ENCODE data around the gene RGS3. TPM values are rescaled to one million over a fixed set of nuclear protein-coding genes. Genes with fewer than 3 reads are reported as not detected.

The RGS3 gene
- total and polyA plus RNA-seq, 2 of the 13 experiments (the other 11 are each of a cell fraction or from before 2014, with no cell fraction given): 17.1 to 28.8 TPM

DNA sequence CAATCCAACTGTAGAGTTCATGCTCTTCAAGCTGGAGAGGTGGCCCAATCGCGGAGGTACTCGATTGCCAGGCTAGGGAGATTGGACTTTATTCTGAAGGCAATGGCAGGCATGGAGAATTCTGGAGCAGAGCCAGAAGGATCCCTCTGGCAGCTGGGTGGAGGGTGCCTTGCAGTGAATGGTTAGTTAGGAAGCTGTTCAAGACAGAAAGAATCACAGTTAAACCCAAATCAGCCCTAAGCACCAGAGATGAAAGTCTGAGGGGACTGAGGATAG lies 182.4 kb downstream of the RGS3 start (continued):
- TF ChIP-seq, protein P1, sequence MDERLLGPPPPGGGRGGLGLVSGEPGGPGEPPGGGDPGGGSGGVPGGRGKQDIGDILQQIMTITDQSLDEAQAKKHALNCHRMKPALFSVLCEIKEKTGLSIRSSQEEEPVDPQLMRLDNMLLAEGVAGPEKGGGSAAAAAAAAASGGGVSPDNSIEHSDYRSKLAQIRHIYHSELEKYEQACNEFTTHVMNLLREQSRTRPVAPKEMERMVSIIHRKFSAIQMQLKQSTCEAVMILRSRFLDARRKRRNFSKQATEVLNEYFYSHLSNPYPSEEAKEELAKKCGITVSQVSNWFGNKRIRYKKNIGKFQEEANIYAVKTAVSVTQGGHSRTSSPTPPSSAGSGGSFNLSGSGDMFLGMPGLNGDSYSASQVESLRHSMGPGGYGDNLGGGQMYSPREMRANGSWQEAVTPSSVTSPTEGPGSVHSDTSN (CRISPR knock-in tag; IDR thresholded peaks at IDR 0.05): no peak
- no peak for TF ChIP-seq NFAT5 (CRISPR knock-in tag; IDR thresholded peaks at IDR 0.05)

DNA sequence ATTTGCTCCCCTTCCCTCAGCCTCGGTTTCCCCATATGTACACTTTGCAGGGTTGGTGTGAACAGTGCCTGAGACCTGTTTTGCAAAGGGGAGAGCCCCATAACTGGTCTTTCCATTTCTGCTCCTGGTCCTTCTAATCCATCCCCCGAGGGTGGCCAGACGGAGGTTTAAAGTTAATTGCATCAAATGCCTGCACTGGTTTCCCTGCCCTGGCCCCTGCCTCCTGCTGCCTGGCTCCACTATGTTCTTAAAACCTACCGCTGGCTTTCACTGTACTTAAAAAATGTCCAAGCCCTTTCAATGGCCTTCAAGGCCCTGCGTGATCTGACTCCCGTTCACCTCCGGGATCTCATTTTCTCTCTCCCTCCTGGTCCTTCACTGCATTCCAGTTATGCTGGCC lies 183.0 kb downstream of the RGS3 start:
- POLR2A ChIA-PET: no interaction called here
- H3K36me3 ChIP-seq (replicated peaks in 1 of 2; ENCODE audit: control insufficient read depth in 1 of 2, insufficient read depth in 2 of 2, low read length in 2 of 2): no peaks in the 10 kb centered on the region
- TF ChIP-seq GATA4 (IDR thresholded peaks at IDR 0.05; ENCODE audit: borderline replicate concordance, low read depth) (no peak), ZNF224 (CRISPR knock-in tag; IDR thresholded peaks at IDR 0.05) (no peak), HNF4G (IDR thresholded peaks at IDR 0.05; ENCODE audit: borderline replicate concordance, low read depth, low read length) (no peak), HNF4G (CRISPR knock-in tag; IDR thresholded peaks at IDR 0.05; ENCODE audit: borderline replicate concordance, low read depth) (no peak), SNAI1 (CRISPR knock-in tag; IDR thresholded peaks at IDR 0.05; ENCODE audit: borderline replicate concordance) (no peak), ARNTL (CRISPR knock-in tag; IDR thresholded peaks at IDR 0.05) (no peak), ZNF329 (CRISPR knock-in tag; IDR thresholded peaks at IDR 0.05; ENCODE audit: low read depth) (no peak), NFAT5 (CRISPR knock-in tag; IDR thresholded peaks at IDR 0.05) (no peak)

More for the DNA sequence above, 183.0 kb downstream of the RGS3 start:
- H3K4me1 ChIP-seq (ENCODE audit: insufficient read depth, low read length): peaks cover 61% of the 10 kb centered on the region
- no peaks in the 10 kb centered on the region for H3K9me3 ChIP-seq (ENCODE audit: low read length)
- H3K4me2 ChIP-seq (ENCODE audit: low read depth, low read length): no peak overlapping the region
- intact Hi-C loops (cut with micrococcal nuclease; ENCODE audit: unreplicated experiment) (no loop called here), in situ Hi-C loops (cut with HindIII; ENCODE audit: extremely low pct_ligation_motif_present, low pct_unique_long_range_greater_than_20kb) (no loop called here)
- H3K79me2 ChIP-seq (ENCODE audit: insufficient read depth, low read length): no peaks in the 10 kb centered on the region
- no peaks in the 10 kb centered on the region for H4K20me1 ChIP-seq (ENCODE audit: insufficient read depth, low read length)
- no peaks in the 10 kb centered on the region; a peak in 2 of 5 replicates for H3K27me3 ChIP-seq (ENCODE audit: control insufficient read depth in 1 of 2, insufficient read depth in 2 of 2, low read length in 2 of 2)
- H3K27ac ChIP-seq (ENCODE audit: extremely low read length, insufficient read depth, low read length): no peak overlapping the region
- WGBS (ENCODE audit: low lambda C conversion rate): 76% methylated on average over 7 of the region's 7 CpGs
- no peak overlapping the region for H2AFZ ChIP-seq (ENCODE audit: low read length)
- ATAC-seq (no peak), FAIRE-seq (no peak), DNase-seq (ENCODE audit: low spot score) (no peak)
- CTCF ChIA-PET (ENCODE audit: low intra/inter-chr PET ratio, low total read pairs): no interaction called here
- no peak overlapping the region for H3K9ac ChIP-seq (ENCODE audit: insufficient read depth, low read depth, low read length)
- H3K4me3 ChIP-seq (replicated peaks in 1 of 3; ENCODE audit: insufficient read depth in 1 of 3, low read depth in 2 of 3, low read length in 3 of 3): no peak overlapping the region
- BruUV-seq (replicated peaks): no TSS peak
